ENCODE measurements around the gene ADGRL3. TPM values are rescaled to one million over a fixed set of nuclear protein-coding genes. Genes with fewer than 3 reads are reported as not detected.
"Not testable (repeated sequence)": the region's sequence is repeated elsewhere in the genome, so short reads cannot be mapped to it uniquely, and the experiment has no call there.

The ADGRL3 gene
- total RNA-seq, 1 donor from 2014 or later, result 0.08 TPM

DNA sequence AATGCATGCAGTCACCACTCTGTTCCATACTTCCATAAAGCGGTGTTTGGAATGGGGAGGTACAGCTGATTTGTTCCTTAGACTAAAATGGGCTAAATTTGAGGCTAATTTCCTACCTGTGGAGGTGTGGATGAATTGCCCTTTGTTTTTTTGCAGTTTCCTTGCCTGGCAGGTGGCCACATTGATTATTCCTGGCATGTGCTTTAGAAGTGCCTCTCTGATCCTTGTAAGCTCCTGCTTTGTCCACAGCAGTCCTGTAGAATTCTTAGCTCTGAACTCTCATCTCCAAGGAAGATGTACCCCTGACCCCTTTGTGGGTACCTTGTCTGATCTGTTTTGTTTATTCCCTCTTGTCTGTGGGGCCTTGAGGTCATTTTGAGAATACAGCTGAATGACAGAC is 136.8 kb downstream of the ADGRL3 start:
- DNase-seq (ENCODE audit: low read depth), result no peak

DNA sequence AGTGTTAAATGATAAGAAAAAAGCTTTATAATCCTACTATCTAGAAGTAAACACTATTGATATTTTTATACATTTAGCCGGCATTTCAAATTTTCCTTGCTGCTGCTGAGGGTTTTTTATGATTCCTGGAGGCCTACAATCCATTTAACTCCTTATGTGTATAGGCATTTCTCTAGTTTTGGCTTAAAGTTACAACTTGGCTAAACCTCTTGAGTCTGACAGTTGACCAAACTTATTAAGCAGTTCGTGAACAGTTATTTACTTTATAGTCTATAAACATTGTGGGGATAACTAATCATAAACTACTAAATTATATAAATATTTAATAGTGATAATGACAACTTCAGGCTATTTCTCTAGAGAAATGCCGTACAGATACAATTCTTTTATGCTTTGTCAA is 141.9 kb downstream of the ADGRL3 start:
- DNase-seq (ENCODE audit: low read depth), result no peak

DNA sequence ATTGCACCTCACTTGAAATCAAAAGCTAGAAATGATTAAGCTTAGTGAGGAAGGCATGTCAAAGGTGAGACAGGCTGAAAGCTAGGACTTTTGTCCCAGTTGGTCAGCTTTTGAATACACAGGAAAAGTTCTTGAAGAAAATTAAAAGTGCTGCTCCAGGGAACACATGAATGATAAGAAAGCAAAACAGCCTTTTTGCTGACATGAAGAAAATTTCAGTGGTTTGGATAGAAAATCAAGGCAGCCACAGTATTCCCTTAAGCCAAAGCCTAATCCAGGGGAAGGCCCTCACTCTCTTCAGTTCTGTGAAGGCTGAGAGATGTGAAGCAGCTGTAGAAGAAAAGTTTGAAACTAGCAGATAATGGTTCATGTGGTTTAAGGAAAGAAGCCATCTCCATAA is 150.8 kb downstream of the ADGRL3 start:
- no peak for DNase-seq (ENCODE audit: low read depth)

DNA sequence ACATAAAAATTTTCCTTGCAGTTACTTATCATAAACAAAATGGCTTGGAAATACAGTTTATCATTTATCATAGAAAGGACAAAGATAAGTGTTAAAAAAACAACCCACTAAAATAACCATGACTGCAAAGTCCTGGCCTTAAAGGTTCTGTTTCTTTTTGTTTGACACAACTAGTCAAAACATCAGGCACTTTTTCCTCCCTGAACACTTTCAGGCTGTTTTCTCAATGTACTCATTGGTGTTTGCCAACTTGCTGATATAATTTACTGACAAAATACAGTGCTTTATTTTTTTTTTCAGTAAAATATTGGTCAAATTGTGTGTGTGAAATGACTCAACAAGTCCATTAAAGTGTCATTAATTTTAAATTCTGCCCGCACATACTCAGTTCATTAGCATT is 156.6 kb downstream of the ADGRL3 start:
- DNase-seq (ENCODE audit: low read depth), result no peak

DNA sequence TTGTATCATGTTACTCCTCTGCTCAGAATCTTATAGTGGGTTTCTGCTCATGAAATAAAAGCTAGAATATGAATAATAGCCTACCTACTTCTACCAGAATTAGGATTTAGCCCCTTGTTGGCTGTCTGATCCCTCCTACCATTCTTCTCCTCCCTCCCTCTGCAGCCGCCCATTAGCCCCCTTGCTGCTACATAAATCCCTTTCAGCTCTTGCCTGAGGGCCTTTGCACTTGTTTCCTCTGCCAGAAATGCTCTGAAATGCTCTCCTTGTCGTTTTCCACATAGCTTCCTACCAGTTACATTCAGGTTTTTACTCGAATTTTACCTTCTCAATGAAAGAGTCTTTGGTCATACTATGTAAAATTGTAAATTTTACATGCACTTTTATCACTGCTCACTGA is 159.2 kb downstream of the ADGRL3 start:
- no peak for DNase-seq (ENCODE audit: low read depth)

DNA sequence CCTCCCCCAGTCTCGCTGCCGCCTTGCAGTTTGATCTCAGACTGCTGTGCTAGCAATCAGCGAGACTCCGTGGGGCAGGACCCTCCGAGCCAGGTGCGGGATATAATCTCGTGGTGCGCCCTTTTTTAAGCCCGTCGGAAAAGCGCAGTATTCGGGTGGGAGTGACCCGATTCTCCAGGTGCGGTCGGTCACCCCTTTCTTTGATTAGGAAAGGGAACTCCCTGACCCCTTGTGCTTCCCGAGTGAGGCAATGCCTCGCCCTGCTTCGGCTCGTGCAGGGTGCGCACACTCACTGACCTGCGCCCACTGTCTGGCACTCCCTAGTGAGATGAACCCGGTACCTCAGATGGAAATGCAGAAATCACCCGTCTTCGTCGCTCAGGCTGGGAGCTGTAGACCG is 172.7 kb downstream of the ADGRL3 start:
- DNase-seq (ENCODE audit: low read depth), result not testable (repeated sequence)

DNA sequence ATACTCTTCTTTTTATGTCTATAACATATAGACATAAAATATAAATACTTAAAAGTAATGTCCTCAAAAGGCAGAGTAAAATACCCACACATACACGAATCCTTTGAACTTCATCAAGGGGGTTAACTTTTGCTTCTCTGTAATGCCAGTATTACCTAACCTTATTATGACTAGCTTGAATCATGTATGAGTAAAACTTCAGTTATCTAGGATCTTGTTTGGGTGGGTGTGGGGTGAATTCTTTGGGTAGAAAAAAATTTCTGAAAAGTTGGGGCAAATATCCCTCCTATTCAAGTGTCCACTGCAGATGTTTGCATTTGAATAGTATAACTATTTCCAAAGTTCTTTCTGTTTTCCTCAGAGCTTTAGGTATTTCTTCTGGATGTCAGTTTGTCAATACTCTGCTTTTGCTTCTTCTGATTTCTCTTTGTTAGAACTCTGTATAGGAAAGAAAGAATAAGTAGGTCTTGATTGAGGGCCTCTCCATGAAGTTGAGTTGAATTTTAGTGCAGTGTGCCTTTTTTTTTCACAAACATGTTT is 173.8 kb downstream of the ADGRL3 start:
- peak; percentile 21 for DNase-seq (ENCODE audit: low read depth)

DNA sequence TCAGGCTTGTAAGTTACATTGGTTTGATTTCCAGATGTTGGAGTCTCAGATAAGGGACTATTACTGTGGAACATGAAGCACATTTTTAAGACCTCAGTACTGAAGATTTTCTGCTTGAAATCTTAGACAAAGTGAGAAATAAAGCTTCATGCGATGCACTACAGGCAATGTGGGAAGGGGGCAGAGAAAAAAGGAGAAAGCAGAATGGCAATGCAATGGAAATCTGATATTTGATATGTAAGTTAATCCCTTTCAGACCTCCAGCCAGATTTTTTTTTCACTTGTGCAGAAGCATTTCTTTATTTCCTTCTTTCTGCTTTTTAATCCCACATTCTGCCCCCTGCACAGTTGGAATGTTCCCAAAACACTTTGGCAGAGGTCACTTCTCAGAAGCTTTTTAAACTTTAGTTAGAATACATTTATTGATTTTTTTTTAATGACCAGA is 174.3 kb downstream of the ADGRL3 start:
- DNase-seq (ENCODE audit: low read depth), result peak; percentile 71

DNA sequence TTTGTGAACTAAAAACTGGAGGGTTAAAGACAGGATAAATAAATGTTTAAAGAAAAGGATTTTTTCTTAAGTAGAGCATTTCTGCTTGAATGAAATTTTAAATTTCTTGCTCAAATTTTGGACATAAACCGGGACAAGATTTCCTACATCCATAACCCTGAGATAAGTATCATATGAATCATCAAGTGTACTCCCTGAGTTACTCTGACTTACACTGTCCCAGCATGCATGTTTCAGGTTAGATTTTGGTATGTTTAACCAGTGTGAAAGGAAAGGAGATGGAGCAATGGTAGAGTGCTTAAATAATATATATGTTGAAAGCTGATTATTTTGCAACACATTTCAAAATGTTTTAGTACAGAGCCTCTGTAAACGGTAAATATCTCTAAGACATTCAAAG is 175.2 kb downstream of the ADGRL3 start:
- DNase-seq (ENCODE audit: low read depth), result no peak

DNA sequence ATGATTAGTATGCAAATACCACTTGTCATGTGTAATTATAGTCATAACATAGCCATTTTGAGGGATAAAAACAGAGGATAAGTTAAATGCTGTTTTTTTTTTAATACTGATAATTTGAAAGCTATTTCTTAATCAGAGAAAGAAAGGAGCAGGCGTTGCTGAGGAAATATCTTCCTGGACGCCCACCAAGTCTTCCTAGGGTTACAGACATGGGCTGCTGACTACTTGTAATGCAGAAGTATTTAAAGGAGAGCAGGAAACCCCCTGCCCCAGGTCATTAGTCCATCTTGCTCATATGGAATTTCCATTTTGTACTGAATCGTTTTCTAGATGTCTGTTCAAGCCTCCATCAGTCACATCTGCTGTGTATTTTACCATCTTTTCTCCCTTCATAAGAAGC is 176.2 kb downstream of the ADGRL3 start:
- no peak for DNase-seq (ENCODE audit: low read depth)

DNA sequence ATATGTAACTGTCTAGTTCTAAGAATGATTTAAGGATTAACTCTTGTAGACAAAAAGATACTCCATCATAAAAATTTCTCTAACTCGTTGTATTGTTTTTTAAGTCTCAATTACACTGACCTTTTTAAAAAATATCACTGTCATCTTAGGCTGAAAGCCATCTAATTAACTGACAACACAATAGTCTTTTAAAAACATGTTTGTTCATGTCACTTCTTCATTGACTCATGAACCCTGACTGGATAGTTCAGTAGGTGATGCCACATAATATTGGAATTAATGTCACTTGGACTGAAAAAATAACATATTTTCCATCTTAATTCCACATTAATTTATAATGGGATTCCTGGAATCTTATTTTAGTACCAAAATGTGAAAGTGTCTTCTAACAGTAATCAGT is 179.3 kb downstream of the ADGRL3 start:
- DNase-seq (ENCODE audit: low read depth), result no peak

DNA sequence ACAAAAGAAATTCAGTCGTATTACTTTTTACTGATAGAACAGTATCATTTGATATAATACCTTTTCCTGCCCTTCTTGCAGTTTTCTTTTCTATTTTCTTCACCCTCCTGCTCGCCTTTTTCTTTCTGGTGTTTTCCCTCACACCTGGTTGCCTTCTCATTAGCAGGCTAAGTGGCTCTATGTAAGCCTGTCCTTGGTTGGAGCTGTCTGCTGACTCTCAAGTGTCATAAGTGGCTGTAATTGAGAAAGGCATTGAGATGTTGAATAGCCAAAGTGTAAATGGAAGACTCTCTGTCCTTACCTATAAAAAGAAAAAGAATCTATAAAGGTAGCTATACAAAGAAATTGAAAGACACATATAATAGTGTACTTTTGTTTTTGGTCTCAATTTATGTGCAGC is 180.7 kb downstream of the ADGRL3 start:
- DNase-seq (ENCODE audit: low read depth), result no peak

DNA sequence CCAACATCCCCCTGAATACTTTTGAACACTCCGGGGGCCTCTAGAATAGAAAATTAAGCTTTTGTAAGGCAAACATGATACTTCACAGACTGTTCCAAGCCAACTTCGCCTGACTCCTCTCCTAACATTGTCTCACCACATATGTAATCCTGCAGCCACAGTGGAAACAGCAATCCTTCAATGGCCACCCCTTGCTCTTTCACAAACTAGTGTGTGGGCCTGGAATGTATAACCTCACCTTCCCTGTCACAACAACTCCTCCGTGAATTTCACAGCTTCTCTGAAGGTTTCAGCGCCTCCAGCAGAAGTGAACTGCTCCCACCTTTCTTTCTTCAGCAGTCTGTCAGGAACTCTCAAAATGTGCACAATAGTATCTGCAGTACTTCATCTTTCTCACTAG is 185.1 kb downstream of the ADGRL3 start:
- no peak for DNase-seq (ENCODE audit: low read depth)

DNA sequence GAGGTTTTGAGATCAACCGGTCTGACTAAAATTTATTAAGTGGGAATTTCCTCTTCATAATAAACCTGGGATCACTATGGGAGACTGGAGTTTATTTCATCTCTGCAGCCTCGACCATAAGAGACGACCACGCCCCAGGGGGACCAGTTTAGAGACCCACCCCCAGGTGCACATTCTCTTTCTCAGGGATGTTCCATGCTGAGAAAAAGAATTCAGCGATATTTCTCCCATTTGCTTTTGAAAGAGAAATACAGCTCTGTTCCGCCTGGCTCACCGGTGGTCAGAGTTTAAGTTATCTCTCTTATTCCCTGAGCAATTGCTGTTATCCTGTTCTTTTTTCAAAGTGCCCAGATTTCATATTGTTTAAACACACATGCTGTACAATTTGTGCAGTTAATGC is 187.2 kb downstream of the ADGRL3 start:
- not testable (repeated sequence) for DNase-seq (ENCODE audit: low read depth)

DNA sequence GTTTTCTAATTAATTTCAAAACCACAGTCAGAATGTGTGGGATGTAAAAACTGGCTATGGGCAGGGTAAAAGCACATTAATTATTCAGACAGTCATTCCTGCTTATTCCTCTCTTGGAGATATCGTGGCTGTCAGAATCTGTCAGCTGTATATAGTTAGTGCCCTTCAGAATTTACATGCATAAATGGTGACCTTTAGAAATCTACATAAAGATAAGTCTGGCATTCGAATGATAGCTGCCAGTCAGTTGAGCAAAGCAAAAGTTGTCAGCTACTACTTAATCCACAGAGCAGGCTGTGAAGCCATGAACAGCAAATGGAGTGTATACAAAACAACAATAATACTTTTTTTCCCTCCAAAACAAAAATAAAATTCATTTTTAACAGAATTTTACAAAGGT is 189.5 kb downstream of the ADGRL3 start:
- no peak for DNase-seq (ENCODE audit: low read depth)

DNA sequence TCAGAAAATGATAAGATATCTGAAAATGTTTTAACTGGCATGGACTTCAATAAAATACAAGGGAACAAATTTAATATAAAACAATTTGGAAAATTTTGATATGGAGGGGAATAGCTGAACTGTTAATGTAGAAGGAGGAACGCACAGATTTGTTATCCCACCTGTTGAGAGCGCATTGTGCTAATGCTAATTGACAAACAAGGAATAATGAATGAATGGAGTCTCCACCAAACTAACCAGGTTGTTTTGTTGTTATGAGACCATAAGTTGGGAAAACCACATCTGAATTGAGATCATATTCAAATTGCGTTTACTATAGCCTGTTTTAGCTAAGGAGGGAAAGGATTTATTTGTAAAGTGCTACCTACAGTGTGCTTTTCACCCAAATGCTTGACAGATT is 195.6 kb downstream of the ADGRL3 start:
- no peak for DNase-seq (ENCODE audit: low read depth)

DNA sequence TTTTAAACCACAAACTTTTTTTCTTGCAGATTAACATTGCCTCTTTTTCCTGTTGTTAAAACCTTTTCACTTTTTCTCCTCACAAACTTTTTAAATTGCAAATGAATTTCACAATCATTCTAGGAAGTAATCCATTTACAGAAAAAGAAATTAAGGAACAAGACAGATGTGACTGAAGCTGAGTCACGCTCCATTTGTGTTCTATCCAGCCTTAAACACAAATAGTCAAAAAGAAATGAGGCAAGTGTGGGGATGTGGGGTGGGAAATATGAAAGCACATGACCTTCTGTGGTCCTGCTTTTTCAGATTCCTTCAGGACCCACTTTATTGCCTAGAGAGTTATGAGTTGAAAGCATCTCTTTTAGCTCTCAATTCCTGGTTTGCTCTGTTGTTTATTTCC is 197.0 kb downstream of the ADGRL3 start:
- DNase-seq (ENCODE audit: low read depth), result peak; percentile 59

DNA sequence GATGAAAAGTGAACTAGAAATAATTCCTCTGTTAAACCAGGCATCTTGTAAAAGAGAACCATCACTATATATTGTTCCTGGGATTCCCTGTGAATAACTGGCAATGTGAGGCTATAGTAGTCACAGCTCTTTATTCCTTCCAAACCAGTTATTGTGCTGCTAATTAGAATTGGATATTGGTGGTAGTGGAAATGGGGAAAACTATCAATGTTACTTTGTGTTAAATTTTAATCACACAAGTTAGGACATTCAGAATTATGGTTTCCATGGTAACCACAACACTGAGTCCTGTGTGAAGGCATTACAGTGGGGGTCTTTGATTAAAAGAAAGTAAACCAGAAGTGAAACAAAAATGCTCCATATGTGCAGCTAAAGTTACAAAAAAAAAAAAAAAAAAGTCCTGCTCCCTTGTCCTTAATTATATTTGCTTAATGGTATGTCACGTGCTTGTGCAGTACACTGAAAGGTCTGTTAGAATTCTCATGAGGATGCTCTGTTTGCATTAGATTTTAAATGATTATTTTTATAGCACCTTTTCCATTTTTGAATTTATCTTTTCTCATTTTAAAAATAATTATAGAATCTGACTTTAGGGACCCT is 200.4 kb downstream of the ADGRL3 start:
- DNase-seq (ENCODE audit: low read depth), result no peak

DNA sequence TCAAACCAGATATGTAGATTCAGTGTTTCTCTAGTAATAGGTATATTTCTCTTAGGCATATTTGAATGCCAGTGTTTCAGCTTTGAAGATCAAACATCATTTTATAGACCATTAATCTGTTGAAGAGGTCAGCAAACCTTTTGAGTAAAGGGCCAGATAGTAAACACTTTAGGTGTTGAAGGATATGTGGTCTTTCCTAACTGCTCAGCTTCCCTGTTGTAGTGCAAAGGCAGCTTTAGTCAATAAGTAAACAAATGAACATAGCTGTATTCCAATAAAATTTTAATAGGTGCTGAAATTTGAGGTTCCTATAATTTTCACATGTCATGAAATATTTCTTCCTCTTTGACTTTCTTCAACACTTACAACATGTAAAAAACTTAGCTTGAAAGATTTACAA is 201.6 kb downstream of the ADGRL3 start:
- DNase-seq (ENCODE audit: low read depth), result no peak

DNA sequence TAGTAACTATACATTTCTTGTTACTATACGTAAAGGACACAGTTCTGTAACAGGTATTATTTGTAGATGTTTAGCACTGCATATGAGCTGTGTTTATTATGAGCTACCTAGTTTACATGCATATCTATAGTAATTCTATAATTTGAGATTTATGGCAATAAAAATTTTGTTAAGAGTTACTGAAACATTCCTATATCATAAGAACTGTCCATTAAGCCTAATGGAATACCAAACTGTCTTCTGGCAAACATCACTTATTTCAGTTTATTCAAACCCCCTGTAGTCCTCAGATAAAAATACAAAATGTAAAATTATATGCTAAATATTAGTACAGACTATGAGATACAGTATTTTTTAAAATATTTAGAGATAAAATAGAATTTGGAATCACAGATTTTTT is 205.2 kb downstream of the ADGRL3 start:
- no peak for DNase-seq (ENCODE audit: low read depth)

DNA sequence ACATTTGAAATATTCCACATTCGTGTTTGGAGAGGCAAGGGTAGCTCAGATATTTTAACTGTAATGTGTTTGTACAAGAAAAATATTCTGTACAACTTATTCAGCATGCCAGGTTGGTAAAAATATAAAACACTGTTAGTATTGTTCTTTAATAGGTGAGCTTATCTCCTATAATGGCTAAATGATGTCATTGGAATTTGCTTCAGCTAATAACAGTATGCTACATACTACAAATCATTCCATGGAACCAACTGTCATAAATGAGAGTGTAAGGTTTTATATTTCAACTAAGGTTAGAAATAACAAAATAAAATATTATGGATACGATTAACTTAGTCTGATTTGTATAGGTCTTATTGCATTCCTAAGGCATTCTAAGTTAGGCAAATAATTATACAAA is 206.6 kb downstream of the ADGRL3 start:
- peak; percentile 10 for DNase-seq (ENCODE audit: low read depth)

DNA sequence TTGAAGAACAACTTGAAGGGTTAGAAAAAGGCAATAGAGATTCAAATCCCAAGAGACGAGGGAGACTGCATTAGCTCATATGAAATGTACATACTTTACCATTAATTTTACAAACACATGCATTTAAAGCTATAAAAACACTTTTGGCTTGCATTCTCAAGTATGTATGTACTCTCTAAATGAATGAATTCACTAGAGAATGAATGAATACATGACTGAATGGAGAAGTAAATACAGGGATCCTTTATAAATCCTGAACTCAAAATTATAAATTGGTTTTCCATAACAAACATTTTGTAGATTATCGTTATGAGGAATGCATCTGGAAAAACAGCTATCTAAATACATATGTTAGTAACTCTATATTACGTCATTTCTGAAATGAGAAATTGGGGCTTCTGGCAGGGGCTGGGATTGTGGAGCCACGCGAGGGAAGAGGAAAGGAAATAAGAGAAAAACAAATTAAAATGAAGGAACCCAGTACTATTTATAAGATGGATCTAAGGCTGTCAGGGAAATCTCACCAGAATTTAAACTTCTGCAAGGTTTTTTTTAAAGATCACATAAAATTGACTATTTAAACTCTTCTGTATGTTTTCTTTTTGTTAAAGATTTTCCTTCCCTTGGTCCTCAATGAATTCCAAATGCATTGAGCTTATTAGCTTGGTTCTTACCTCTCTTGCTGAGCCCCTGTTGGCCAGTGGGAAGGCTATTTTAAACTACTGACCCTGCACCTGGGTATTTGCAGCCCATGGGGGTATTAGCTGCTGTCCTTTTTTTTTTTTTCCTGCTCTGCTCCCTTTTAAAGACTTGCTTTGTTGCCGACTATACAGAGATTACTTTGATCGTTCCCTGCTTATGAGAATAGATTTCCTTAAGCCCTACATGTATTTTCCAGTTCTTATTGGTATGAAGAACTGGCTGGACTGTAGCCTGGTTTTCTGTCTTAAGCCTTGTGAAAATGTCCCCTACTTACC is 207.8 kb downstream of the ADGRL3 start:
- no peak for DNase-seq (ENCODE audit: low read depth)
